A549 (cell line): ENCODE measurements around the gene GALNT7.

Experiments
- CEBPB ChIP-seq, 2 experiments: fragments of >200 bp in 1 of 2; sonication (Bioruptor Twin) in 1 of 2; formaldehyde crosslinking in 1 of 2; IDR thresholded peaks; 2 replicates each; pipeline ENCODE4 v1.6.1; 2012 to 2016
- EP300 ChIP-seq, 2 experiments: fragments of >200 bp; sonication (Bioruptor Twin); formaldehyde crosslinking; IDR thresholded peaks; 2 replicates in 1 of 2; 3 replicates in 1 of 2; pipeline ENCODE4 v1.6.1; 2016 to 2017
- GATA3 ChIP-seq: IDR thresholded peaks from 2 replicates; pipeline ENCODE4 v1.6.1; 2012; ENCODE audit warnings: borderline replicate concordance
- KDM1A ChIP-seq: fragments of 200-600 bp; sonication (generic); IDR thresholded peaks from 2 replicates; pipeline ENCODE4 v1.6.1; 2016; ENCODE audit warnings: low read depth, mild to moderate bottlenecking
- POLR2A ChIP-seq: IDR thresholded peaks from 2 replicates; pipeline ENCODE4 v1.6.1; 2012; ENCODE audit warnings: mild to moderate bottlenecking, low read length
- SREBF2 ChIP-seq: fragments of 450-650 bp; IDR thresholded peaks from 2 replicates; pipeline ENCODE4 v1.6.1; 2014; ENCODE audit warnings: mild to moderate bottlenecking, moderate library complexity
- TFCP2L1 ChIP-seq: fragments of 250-450 bp; sonication (Bioruptor Pico); IDR thresholded peaks from 2 replicates; pipeline ENCODE4 v1.5.0; 2021; ENCODE audit warnings: mild to moderate bottlenecking
- ZFP36 ChIP-seq: fragments of 450-650 bp; IDR thresholded peaks from 2 replicates; pipeline ENCODE4 v1.6.1; 2014; ENCODE audit warnings: borderline replicate concordance; ENCODE audit not compliant: partially characterized antibody
- TF ChIP-seq, protein P1 (sequence below): fragments of >200 bp; sonication (Bioruptor Twin); formaldehyde crosslinking; IDR thresholded peaks from 3 replicates; pipeline ENCODE4 v1.5.1; 2016

DNA sequence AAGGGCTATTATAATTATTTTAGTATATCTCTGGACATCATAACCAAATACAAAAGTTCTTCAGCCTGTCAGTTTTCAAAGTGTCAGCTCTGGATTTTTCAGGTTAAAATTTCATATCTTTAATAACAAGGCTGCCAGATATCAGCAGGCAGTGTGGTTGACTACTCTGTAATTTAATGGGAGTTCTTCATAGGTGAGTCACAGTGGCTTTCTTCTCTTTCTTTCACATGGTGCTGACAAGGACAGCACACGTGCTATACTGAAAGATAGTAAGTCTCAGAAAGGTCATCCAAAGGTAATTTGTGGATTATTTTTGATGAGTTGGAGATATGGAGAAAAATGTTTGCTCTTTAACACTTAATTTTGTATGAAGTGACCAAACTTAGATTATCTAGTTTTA, 43.2 kb downstream of the GALNT7 start:
- TF ChIP-seq, protein P1, sequence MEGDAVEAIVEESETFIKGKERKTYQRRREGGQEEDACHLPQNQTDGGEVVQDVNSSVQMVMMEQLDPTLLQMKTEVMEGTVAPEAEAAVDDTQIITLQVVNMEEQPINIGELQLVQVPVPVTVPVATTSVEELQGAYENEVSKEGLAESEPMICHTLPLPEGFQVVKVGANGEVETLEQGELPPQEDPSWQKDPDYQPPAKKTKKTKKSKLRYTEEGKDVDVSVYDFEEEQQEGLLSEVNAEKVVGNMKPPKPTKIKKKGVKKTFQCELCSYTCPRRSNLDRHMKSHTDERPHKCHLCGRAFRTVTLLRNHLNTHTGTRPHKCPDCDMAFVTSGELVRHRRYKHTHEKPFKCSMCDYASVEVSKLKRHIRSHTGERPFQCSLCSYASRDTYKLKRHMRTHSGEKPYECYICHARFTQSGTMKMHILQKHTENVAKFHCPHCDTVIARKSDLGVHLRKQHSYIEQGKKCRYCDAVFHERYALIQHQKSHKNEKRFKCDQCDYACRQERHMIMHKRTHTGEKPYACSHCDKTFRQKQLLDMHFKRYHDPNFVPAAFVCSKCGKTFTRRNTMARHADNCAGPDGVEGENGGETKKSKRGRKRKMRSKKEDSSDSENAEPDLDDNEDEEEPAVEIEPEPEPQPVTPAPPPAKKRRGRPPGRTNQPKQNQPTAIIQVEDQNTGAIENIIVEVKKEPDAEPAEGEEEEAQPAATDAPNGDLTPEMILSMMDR = no peak
- TF ChIP-seq POLR2A = no peak
- TF ChIP-seq EP300 (IDR thresholded peaks at IDR 0.05) = no peak
- TF ChIP-seq KDM1A = no peak
- no peak for TF ChIP-seq SREBF2
- no peak for TF ChIP-seq ZFP36
- no peak for TF ChIP-seq CEBPB (IDR thresholded peaks at IDR 0.05)
- TF ChIP-seq TFCP2L1 (CRISPR knock-in tag) = no peak
- TF ChIP-seq GATA3 = peak; percentile 51; the same call in 1 of the 2 replicates
